Chondrocyte (in vitro differentiated cells): ENCODE measurements around the gene GPR150. TPM values are rescaled to one million over a fixed set of nuclear protein-coding genes. Genes with fewer than 3 reads are reported as not detected.

ENCODE experiments used
- DNase-seq: peaks from one replicate; pipeline ENCODE4 v3.0.0; 2021; ENCODE audit warnings: mixed read lengths, low spot score
- H3K27ac Mint-ChIP-seq: one replicate; pipeline ENCODE4 v1.8.0; 2021; ENCODE audit warnings: mild to moderate bottlenecking, moderate library complexity, mixed read lengths; ENCODE audit not compliant: unreplicated experiment
- H3K27me3 Mint-ChIP-seq: 2 replicates; pipeline ENCODE4 v1.8.0; 2021; ENCODE audit warnings: low read depth, mixed read lengths
- H3K36me3 Mint-ChIP-seq: 2 replicates; pipeline ENCODE4 v1.8.0; 2021; ENCODE audit warnings: low read depth, mixed read lengths
- H3K4me1 Mint-ChIP-seq: 2 replicates; pipeline ENCODE4 v1.8.0; 2021; ENCODE audit warnings: low read depth, mild to moderate bottlenecking, mixed read lengths
- H3K4me3 Mint-ChIP-seq: one replicate; pipeline ENCODE4 v1.8.0; 2021; ENCODE audit warnings: mild to moderate bottlenecking, moderate library complexity, mixed read lengths; ENCODE audit not compliant: unreplicated experiment
- H3K9me3 Mint-ChIP-seq: 2 replicates; pipeline ENCODE4 v1.8.0; 2021; ENCODE audit warnings: low read depth, mixed read lengths
- CTCF ChIP-seq: fragments of 200-600 bp; sonication (generic); IDR thresholded peaks from 2 replicates; pipeline ENCODE4 v1.5.0; 2021; ENCODE audit warnings: antibody characterized with exemption, mild to moderate bottlenecking, moderate library complexity
- total RNA-seq: library from RNA; stranded (reverse); gene quantifications from 3 replicates; pipeline ENCODE4 v1.2.1, GENCODE V29; 2021

The GPR150 gene
- total RNA-seq, 1 donor from 2014 or later = 0.42 TPM

- Mint-ChIP-seq H3K4me3 (no peak overlapping the region), H3K27me3 (no peaks in the 10 kb centered on the region), H3K4me1 (peaks cover 14% of the 10 kb centered on the region), H3K9me3 (no peaks in the 10 kb centered on the region), H3K27ac (no peak overlapping the region), H3K36me3 (no peaks in the 10 kb centered on the region)
- DNase-seq = no peak
- no peak for TF ChIP-seq CTCF
Measured at GRCh38 chr5:95649842-95650620, 30.1 kb downstream of the GPR150 start.

GRCh38 chr5:95652849-95653248, 33.0 kb downstream of the GPR150 start:
- no peak overlapping the region for H3K27ac Mint-ChIP-seq

GRCh38 chr5:95654196-95654595, 34.3 kb downstream of the GPR150 start:
- TF ChIP-seq CTCF = no peak
- no peak for DNase-seq
- no peak overlapping the region for H3K27ac Mint-ChIP-seq
- no peak overlapping the region for H3K4me3 Mint-ChIP-seq
- H3K4me1 Mint-ChIP-seq = peaks cover 2% of the 10 kb centered on the region
- H3K27me3 Mint-ChIP-seq = no peaks in the 10 kb centered on the region
- H3K36me3 Mint-ChIP-seq = no peaks in the 10 kb centered on the region
- H3K9me3 Mint-ChIP-seq = no peaks in the 10 kb centered on the region

More at GRCh38 chr5:95652849-95653248, 33.0 kb downstream of the GPR150 start:
- no peak for TF ChIP-seq CTCF
- Mint-ChIP-seq H3K27me3 (no peaks in the 10 kb centered on the region), H3K4me3 (no peak overlapping the region), H3K4me1 (peaks cover 7% of the 10 kb centered on the region), H3K9me3 (no peaks in the 10 kb centered on the region), H3K36me3 (no peaks in the 10 kb centered on the region)
- no peak for DNase-seq

GRCh38 chr5:95655575-95655974, 35.7 kb downstream of the GPR150 start:
- Mint-ChIP-seq H3K4me1 (no peaks in the 10 kb centered on the region), H3K36me3 (no peaks in the 10 kb centered on the region)
- TF ChIP-seq CTCF = no peak

GRCh38 chr5:95660060-95660459, 40.2 kb downstream of the GPR150 start:
- H3K27ac Mint-ChIP-seq = no peak overlapping the region
- TF ChIP-seq CTCF = no peak
- H3K36me3 Mint-ChIP-seq = no peaks in the 10 kb centered on the region
- no peaks in the 10 kb centered on the region for H3K27me3 Mint-ChIP-seq
- no peak for DNase-seq
- H3K9me3 Mint-ChIP-seq = no peaks in the 10 kb centered on the region
- no peak overlapping the region for H3K4me3 Mint-ChIP-seq
- H3K4me1 Mint-ChIP-seq = peaks cover 6% of the 10 kb centered on the region

More at GRCh38 chr5:95655575-95655974, 35.7 kb downstream of the GPR150 start:
- no peak for DNase-seq
- Mint-ChIP-seq H3K27ac (no peak overlapping the region), H3K9me3 (no peaks in the 10 kb centered on the region), H3K27me3 (no peaks in the 10 kb centered on the region), H3K4me3 (no peak overlapping the region)
